Measurements from ENCODE around the gene PCOLCE2.
"Not testable (repeated sequence)": the region's sequence is repeated elsewhere in the genome, so short reads cannot be mapped to it uniquely, and the experiment has no call there.

PCOLCE2 gene

DNA sequence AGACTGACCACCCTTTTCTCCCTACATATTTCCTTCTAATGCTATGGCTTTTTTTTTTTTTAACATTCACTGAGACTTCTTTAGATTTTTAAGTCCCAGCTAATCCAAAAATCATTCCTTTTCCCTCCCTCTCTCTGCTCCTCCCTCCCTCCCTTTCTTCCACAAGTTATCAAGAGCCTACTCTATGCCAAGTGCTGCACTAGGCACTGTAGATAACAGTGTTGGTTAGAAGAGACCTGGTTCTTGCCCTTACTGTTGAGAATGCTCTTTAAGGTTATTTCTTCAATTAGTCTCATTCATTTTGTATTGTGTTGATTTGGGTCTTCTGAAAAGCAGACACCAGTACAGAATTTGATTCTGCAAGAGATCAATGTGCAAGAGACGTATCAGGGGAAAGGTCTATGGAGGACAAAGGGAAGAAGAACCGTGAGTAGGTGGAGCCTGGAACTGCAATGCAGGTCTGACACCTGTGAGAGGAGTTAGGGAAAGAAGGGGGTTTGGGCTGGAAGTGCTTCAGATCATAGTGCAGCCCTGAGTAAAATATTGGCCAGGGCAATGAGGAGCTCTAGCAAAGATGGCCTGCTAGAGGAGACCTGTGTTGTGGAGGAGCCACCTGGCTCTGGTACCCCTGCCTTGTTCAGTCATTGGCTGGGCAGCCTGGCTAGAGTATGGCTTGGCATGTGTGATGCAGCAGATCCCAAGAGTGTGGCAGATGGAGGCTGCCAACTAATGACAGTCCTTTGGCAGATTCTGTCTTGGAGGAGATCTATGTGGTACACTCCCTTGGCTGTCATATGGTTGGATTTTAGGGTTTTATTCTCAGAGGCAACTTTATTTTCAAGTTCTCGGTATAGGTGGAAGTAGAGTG lies 9.7 kb upstream of the PCOLCE2 start:
- no peak for DNase-seq

DNA sequence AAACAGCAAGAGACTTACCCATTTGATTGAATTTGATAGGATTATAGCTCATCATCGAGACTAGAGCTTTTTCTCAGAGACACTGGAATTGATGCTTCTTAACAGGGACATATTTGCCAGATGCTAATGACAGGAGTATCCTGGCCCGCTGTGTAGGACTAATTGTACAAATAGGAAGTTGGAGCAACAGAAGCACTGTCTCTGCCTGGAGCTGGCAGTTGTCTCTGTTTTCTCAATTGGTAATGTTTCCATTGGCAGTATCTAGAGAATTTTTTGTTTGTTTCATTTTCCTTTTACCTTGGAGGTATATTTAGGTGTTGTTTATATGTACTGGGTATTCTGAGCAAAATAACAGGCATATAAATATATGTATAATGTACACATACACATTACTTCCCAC lies 8.9 kb upstream of the PCOLCE2 start:
- DNase-seq, result no peak

DNA sequence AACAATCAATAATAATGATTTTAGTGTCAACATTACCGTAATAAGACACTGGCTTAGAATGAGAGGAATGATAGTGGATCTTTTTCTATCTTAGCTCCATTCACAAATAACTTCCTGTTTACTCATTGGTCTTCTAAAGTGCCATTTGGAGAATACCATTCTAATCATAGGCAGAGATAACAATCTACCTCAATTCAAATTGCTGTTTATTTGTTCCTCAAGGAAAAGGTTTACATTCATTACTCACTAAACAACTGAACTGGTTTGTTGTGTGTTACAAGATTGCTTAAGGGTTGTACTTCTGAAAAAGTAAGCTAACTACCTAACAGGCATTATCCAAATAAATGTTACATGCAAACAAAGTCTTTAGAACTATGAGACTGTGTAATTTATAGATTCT lies 8.1 kb upstream of the PCOLCE2 start:
- DNase-seq, result no peak

DNA sequence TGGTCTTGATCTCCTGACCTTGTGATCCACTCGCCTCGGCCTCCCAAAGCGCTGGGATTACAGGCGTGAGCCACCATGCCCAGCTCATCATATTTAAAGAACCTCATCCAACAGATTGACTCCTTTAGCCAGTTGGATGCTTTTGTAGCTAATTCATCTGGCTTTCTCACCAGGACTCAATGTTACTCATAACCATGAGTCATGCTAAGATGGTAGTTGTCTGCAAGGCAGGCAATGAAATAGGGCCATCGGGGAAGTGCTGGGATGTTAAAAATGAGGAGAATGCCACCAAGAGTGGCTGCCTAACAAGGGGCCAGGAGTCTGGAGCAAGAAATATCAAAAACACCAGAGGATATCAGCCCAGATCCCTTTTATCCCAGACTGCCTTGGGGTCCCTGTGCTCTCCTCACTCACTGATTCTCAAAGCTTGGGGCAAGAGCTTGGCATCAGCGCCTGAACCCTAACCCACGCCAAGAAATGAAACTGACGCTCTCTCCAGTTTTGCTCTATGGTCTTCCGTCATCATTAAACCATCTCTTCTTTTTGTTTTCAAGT lies 7.4 kb upstream of the PCOLCE2 start:
- DNase-seq, result peak; percentile 88

DNA sequence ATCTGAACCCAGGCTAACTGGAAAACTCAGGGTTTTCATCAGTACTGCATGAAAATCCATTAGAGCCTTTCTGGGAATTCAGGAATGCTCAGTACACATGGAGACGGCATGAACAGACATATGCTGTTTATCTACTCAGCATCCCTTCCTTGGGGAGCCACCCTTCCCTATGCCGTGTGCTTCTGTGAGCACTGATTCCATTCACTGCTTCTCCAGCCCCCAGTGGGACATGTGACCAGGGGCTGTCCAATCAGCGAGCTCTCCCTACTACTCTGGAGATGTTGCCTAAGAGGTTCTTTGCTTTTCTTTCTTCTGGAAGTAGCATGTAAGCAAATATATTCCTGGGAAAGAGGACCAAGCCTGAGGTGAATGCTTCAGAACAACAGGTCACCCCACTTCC lies 5.6 kb upstream of the PCOLCE2 start:
- no peak for DNase-seq

DNA sequence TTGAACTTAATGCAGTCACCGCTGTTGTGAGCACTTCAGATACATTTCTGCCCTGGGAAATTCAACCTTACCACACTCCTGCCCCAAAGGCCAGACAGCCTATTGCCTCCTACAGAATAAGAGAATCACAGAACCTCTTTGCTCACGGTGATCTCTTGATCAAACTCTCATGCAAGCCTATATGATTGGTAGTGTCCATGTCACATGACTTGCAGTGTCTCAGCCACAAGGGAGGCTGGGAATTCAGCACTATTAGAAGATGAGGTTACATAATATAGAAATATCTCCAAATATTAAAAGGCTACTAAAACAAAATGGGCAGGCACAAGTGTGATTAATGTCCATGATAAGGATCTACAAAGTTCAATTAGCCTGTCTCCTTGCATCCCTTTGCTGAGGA lies 3.8 kb upstream of the PCOLCE2 start:
- no peak for DNase-seq

DNA sequence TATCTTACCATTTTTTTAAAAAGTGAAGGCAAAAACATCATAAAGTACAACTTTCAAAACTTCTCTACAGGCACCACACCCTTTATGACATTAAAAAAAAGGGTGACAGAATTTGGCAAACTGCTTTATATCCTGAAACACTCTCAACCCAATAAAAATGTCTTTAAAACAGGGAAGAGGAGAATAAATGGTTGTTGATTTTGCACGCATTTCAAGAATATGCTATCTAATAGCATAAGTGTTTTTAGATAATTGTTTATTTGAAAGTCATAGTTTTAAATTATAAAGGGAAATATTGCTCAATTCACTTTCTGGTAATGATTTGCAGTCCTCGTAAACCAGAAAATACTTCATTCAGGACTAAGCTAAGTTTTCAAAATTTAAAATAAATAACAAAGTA lies 1.7 kb upstream of the PCOLCE2 start:
- no peak for DNase-seq

DNA sequence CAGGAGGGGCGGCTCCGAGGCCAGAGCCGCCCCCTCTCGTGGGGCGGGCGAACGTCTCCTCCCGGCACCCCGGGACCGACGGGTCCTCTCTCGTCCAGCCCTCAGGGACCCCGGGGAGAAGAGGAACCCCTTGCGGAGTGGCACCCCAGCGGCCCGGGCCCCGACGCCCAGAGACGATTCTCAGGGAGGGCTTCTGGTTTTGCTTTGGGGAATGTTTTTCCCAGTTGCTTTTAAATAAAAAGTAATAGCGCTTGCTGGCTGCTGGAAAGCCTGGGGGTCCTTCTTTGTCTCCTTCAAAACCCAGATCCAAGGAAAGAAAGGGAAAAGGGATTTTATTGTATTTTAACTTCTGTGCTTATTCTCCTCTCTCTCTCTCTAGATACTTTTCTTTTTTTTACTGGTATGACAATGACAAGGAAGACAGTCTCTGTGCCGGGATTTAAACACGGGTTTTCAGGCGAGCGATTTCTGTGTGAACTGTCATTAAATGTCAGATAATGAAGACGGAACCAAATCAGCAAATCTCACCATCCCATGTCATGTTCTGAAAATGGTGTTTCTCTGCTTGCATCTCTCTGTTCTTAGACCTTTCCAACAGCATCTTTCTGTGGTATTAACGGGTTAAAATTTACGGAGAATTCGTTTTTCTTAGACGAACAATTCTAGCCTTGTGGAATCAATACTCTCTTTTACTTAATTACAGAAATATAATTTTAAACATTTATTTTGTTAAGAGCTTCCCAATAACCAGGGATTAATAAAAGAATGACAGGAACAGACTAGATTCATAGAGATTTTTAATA lies 530 bp upstream of the PCOLCE2 start:
- no peak for DNase-seq

DNA sequence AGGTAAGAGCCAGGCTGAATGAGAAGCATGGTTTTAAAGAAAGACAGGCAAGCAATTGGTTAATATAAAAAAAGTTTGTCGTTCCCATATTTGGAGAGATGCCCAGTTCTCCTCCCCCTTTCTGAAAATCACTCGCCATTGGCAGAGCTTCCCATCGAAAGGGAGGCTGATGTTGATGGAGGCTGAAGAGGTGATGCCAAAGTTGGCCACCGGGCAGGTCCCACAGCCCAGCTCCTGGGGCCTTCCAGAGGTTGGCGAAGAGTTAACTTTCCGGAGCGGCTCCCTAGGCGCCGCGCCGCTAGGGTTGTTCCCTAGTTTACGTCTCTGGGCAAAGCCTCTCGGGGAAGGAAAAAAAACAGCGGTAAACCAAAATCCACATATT lies 793 bp downstream of the PCOLCE2 start:
- peak; percentile 47 for DNase-seq

DNA sequence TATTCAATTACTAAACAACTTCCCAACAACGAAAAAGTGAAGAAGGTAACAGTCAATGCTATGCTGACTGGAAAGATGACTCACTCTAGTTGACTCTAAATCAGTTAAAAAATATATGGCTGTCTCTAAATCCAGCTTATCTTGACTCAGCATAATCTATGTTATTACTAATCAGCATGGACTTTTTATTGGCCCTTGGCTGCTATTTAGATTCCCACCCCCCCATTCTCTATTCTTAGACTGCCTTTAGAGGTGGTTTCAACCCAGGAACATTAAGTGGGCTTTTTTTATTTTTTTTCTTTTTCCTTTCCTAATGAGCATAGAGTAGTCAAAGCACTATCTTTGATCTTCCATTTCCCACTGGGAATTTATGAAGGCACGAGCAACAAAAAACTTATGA lies 1.9 kb downstream of the PCOLCE2 start:
- DNase-seq, result peak; percentile 69

DNA sequence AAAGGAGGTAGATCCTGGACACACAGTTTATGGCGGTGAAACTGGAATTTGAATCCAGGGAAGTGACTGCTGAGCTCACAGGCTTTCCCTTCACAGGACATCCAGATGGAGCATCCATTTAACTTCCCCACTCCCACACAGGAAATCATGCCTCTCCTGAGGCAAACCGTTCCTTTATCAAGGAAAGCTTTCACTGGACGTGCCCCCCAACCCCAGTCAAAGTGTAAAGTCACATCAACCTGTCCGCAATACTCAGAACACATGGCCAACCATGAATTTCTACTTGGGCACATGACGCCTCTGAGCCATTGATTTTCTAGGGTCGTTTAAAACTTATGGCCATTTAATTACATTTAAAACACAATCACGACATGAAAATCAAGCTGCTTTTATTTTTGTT lies 2.9 kb downstream of the PCOLCE2 start:
- no peak for DNase-seq

DNA sequence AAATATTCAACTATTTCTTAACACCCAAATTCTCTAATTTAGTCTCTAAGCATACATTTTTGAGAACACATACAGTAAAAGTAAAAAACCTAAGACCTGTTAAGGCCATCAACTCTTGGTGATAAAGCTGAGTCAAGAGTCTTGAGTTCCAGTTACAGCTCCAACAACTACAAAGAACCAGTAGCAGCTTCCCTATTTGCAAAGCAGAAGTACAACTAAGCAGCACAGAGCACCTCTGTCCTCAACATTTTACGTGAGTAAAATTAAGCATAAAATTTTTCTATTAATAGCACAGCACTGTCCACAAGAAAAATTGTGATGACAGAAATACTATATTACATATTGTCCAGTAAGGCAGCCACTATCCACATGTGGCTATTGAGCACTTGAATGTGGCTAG lies 4.4 kb downstream of the PCOLCE2 start:
- DNase-seq, result no peak

DNA sequence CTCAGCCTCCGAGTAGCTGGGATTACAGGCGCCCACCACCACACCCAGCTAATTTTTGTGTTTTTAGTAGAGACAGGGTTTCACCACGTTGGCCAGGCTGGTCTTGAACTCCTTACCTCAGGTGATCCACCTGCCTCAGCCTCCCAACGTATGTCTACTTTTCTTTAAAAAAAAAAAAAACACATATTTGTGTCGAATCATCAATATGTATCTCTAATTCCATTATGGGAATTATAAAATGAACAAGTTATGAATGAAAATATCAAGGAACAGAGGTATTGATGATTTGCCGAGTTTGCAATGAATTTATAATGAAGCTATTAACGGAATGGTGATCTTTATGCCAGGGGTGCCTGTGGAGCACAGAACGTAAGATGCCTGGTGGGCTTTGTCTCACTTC lies 5.3 kb downstream of the PCOLCE2 start:
- not testable (repeated sequence) for DNase-seq

DNA sequence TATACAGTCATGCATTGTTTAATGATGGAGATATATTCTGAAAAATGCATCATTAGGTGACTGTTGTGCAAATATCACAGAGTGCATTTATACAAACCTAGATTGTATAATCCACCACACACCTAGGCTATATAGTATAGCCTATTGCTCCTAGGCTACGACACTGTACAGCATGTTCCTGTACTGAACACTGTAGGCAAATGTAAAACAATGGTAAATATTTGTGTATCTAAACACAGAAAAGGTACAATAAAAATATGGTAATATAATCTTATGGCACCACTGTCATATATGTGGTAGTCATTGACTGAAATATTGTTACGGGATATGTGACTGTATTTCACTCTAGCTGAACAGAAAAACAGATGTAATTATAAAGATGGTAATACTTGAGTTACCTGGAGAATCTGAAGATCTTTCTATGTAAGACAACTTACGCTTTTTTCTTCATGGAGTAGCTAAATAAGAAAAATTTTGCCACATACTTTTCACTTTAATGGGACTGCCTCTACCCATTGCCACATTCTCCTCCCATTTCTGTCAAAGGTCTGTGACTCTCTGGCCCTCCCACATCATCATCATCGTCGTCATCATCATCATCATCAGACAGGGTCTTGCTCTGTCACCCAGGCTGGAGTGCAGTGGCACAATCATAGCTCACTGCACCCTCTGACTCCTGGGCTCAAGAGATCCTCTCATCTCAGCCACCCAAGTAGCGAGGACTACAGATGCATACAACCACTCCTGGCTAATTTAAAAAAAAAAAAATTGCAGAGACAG lies 7.2 kb downstream of the PCOLCE2 start:
- DNase-seq, result no peak

DNA sequence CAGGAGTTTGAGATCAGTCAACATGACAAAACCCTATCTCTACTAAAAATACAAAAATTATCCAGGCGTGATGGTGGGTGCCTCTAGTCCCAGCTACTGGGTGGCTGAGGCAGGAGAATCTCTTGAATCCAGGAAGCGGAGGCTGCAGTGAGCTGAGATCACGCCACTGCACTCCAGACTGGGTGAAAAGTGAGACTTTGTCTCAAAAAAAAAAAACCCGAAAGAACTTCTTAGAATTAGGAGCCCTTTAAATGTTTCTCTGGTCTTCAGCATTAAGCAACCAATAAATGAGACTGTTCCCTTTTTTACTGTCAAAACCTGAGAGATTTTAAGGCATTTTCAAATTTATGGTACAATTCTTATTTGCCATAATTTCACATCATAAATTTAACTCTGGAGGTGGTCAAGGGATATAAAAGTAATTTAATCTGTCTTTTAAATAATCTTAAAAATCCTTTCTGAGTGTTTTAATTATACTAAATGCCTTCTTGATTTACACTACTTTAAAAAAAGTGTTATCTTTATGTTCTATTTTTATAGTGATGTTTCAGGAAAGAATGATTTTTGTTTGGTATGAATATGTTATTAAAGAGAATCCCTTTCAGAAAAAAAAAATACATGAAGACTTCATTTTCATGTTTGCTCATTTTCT lies 10.1 kb downstream of the PCOLCE2 start:
- no peak for DNase-seq

DNA sequence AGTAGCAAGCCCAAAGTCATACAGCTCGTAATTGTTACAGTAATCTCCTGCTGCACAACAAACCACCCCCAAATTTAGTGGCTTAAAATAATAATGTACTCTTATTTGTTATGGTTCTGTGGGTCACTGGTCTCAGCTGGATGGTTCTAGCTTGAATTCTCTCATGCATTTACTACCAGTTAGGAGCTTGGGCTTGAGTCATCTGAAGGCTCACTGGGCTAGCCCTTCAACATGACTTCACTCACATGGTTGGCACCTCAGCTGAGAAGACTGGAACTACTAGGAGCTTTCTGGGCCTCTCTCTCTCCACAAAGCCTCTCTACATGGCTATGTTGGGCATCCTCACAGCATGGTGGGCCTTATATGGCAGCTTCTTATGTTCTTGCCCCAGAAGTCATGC lies 12.5 kb downstream of the PCOLCE2 start:
- DNase-seq, result no peak

DNA sequence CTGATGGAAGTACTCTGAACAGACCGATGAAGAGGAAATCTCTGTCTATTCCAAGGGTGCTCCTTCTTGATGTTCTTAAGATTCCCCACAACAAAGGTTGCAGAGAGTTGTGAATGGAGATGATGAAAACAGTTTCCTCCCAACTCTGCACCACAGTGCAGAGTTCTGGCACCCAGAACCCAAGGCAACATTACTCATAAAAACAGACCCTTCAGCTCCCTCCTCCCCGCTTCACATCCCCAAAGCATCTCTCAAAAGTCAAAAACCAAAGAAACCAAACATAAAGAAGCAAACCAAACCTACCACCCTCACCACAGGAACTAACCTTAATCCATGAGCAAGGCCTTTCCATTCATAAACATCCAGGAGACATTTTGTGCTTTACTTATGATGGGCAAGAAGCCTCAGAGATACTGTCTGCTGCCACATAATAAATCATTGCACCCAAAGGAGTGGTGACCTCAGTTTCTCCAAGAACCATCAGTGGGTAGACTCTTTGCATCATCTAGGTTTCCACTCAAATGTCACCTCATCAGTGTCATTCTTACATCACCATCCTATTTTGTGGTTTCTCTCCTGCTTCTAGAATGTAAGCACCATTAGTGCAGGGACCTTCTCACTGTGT lies 13.2 kb downstream of the PCOLCE2 start:
- DNase-seq, result no peak

DNA sequence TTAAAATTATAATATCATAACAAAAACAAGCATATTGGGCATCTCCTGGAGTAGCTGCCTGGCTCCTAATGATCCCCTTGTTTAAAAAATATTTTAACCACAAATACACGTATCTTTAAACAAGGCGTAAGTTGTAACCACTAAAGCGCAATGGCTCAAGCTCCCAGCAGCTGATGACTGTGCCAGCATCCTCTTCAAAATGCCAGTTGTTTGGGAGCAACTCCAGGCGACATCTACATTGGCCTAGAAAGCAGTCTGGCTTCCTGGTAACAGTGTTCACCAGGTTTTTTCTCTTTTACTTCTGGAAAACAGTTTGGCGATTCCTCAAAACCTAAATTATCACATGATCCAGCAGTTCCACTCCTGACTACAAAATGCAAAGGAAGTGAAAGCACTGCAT lies 13.8 kb downstream of the PCOLCE2 start:
- DNase-seq, result no peak

DNA sequence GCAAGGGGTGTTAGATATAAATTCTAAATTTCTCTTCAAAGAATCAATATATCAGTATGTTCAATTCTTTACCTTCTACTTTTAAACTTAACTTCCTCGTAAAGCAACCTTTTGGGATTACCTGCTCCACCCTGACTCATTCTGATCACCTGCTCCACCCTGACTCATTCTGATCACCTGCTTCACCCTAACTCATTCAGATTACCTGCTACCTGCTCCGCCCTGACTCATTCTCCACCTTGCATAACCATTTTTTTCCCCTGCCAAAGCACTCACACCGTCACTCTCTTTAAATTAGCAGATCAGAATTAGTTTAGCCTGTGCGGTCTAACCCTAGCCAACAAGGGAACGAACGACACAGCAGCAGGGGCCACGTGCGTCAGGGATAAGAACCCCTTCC lies 20.5 kb downstream of the PCOLCE2 start:
- DNase-seq, result not testable (repeated sequence)

DNA sequence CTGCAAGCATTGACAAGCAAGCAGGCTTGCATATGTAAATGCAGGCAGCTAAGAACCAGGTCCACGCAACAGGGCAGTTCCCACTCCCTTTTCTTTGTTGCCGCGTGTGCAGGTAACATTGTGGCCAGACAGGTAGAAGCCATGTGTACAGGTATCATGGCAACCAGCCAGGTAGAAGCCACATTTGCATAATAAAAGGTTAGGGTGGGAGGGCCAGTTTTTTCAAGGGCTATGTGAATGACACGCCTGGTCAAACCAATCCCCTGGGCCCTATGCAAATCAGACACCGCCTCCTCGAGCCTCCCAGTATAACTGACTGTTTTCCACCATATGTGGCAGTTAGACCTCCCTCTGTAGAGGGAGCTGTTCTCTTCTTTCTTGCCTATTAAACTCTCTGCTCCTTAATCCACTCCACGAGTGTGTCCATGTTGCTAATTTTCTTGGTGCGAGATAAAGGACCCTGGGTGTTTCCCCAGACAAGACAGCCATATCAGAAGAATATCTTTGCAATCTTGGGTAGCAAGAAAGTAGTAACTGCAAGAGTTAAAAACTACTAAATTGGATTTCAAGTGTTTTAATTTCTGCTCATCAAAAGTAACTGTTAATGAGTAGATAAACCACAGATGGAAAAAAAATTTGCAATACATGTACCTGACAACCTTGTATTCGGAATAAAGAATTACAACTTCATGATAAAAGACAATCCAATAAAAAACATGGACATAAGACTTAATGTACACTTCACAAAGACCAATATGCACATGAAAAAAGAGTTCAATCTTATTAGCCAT lies 21.8 kb downstream of the PCOLCE2 start:
- peak; percentile 14 for DNase-seq
